Rectal smooth muscle tissue (tissue), 1 donor: ENCODE measurements around the gene DUSP5.
"Not testable (repeated sequence)": the region's sequence is repeated elsewhere in the genome, so short reads cannot be mapped to it uniquely, and the experiment has no call there.

Source experiments
- H3K27ac ChIP-seq: one replicate; pipeline ENCODE4 v1.7.0; 2013; ENCODE audit warnings: low read depth, low read length, inconsistent platforms
- H3K27me3 ChIP-seq: one replicate; pipeline ENCODE4 v1.7.0; 2013; ENCODE audit warnings: low read length; ENCODE audit not compliant: control insufficient read depth, insufficient read depth
- H3K36me3 ChIP-seq: one replicate; pipeline ENCODE4 v1.7.0; 2013; ENCODE audit warnings: low read length; ENCODE audit not compliant: control insufficient read depth, insufficient read depth
- H3K4me1 ChIP-seq: one replicate; pipeline ENCODE4 v1.7.0; 2013; ENCODE audit warnings: low read length; ENCODE audit not compliant: control insufficient read depth, insufficient read depth
- H3K4me3 ChIP-seq: one replicate; pipeline ENCODE4 v1.7.0; 2013; ENCODE audit warnings: low read length
- H3K9ac ChIP-seq: one replicate; pipeline ENCODE4 v1.7.0; 2013; ENCODE audit warnings: low read length

DUSP5 gene

GRCh38 chr10:110522365-110522988 lies 24.8 kb downstream of the DUSP5 start:
- Histone ChIP-seq H3K9ac (no peak overlapping the region), H3K27ac (no peak overlapping the region), H3K4me3 (no peak overlapping the region), H3K27me3 (peaks cover 2% of the 10 kb centered on the region), H3K4me1 (no peaks in the 10 kb centered on the region), H3K36me3 (no peaks in the 10 kb centered on the region)

GRCh38 chr10:110523736-110524135 lies 26.0 kb downstream of the DUSP5 start:
- H3K27me3 ChIP-seq = peaks cover 2% of the 10 kb centered on the region
- no peak overlapping the region for H3K4me3 ChIP-seq
- H3K9ac ChIP-seq = no peak overlapping the region
- no peak overlapping the region for H3K27ac ChIP-seq
- no peaks in the 10 kb centered on the region for H3K4me1 ChIP-seq
- H3K36me3 ChIP-seq = no peaks in the 10 kb centered on the region

- Histone ChIP-seq H3K4me1 (no peaks in the 10 kb centered on the region), H3K36me3 (no peaks in the 10 kb centered on the region), H3K27ac (no peak overlapping the region), H3K27me3 (peaks cover 2% of the 10 kb centered on the region), H3K4me3 (no peak overlapping the region), H3K9ac (no peak overlapping the region)
Measured at GRCh38 chr10:110524179-110524858, 26.6 kb downstream of the DUSP5 start.

- no peak overlapping the region for H3K4me3 ChIP-seq
- H3K4me1 ChIP-seq = no peaks in the 10 kb centered on the region
- H3K27me3 ChIP-seq = peaks cover 2% of the 10 kb centered on the region
- no peaks in the 10 kb centered on the region for H3K36me3 ChIP-seq
- no peak overlapping the region for H3K27ac ChIP-seq
- H3K9ac ChIP-seq = no peak overlapping the region
Measured at GRCh38 chr10:110524859-110525232, 27.1 kb downstream of the DUSP5 start.

- Histone ChIP-seq H3K4me1 (no peaks in the 10 kb centered on the region), H3K27me3 (peaks cover 2% of the 10 kb centered on the region), H3K27ac (no peak overlapping the region), H3K4me3 (no peak overlapping the region), H3K9ac (no peak overlapping the region), H3K36me3 (no peaks in the 10 kb centered on the region)
Measured at GRCh38 chr10:110525349-110526260, 27.9 kb downstream of the DUSP5 start.

GRCh38 chr10:110527731-110528171 lies 30.0 kb downstream of the DUSP5 start:
- Histone ChIP-seq H3K36me3 (no peaks in the 10 kb centered on the region), H3K4me3 (no peak overlapping the region), H3K27me3 (peaks cover 2% of the 10 kb centered on the region), H3K4me1 (no peaks in the 10 kb centered on the region), H3K9ac (no peak overlapping the region), H3K27ac (no peak overlapping the region)

GRCh38 chr10:110528224-110528996 lies 30.7 kb downstream of the DUSP5 start:
- Histone ChIP-seq H3K4me1 (no peaks in the 10 kb centered on the region), H3K4me3 (no peak overlapping the region), H3K27me3 (peaks cover 2% of the 10 kb centered on the region), H3K9ac (no peak overlapping the region), H3K27ac (no peak overlapping the region), H3K36me3 (no peaks in the 10 kb centered on the region)

GRCh38 chr10:110528997-110529524 lies 31.4 kb downstream of the DUSP5 start:
- not testable (repeated sequence) for H3K4me3 ChIP-seq, H3K27me3 ChIP-seq, H3K9ac ChIP-seq, H3K36me3 ChIP-seq, H3K4me1 ChIP-seq, H3K27ac ChIP-seq

- Histone ChIP-seq H3K4me1 (no peaks in the 10 kb centered on the region), H3K27me3 (peaks cover 2% of the 10 kb centered on the region), H3K4me3 (no peak overlapping the region), H3K36me3 (no peaks in the 10 kb centered on the region), H3K27ac (no peak overlapping the region), H3K9ac (no peak overlapping the region)
Measured at GRCh38 chr10:110529596-110530011, 31.9 kb downstream of the DUSP5 start.

GRCh38 chr10:110530131-110530831 lies 32.6 kb downstream of the DUSP5 start:
- Histone ChIP-seq H3K27me3 (peaks cover 2% of the 10 kb centered on the region), H3K4me3 (no peak overlapping the region), H3K9ac (no peak overlapping the region), H3K27ac (no peak overlapping the region), H3K4me1 (no peaks in the 10 kb centered on the region), H3K36me3 (no peaks in the 10 kb centered on the region)

GRCh38 chr10:110531687-110532086 lies 34.0 kb downstream of the DUSP5 start:
- H3K36me3 ChIP-seq = no peaks in the 10 kb centered on the region
- H3K4me1 ChIP-seq = no peaks in the 10 kb centered on the region

More at GRCh38 chr10:110531687-110532086, 34.0 kb downstream of the DUSP5 start:
- no peak overlapping the region for H3K27ac ChIP-seq
- H3K4me3 ChIP-seq = no peak overlapping the region
- peaks cover 2% of the 10 kb centered on the region for H3K27me3 ChIP-seq
- H3K9ac ChIP-seq = no peak overlapping the region
